OCI-LY3 (cell line): ENCODE measurements around the gene KDR.

Source experiments
- CTCF ChIP-seq: fragments of 200-600, 300-600 bp; sonication (generic); IDR thresholded peaks from 2 replicates; pipeline ENCODE4 v1.5.1; 2014; ENCODE audit warnings: antibody characterized with exemption, low read length, low read depth
- EZH2phosphoT487 ChIP-seq: fragments of 200-600 bp; shearing (Covaris generic); IDR thresholded peaks from 2 replicates; pipeline ENCODE4 v1.6.1; 2018; ENCODE audit warnings: antibody characterized with exemption, mixed run types, low read depth

- no peak for TF ChIP-seq CTCF
- no peak for TF ChIP-seq EZH2phosphoT487
Measured at GRCh38 chr4:55032788-55033187, 92.6 kb downstream of the KDR start.
